Lower lobe of right lung (tissue), 2 donors: Measurements from ENCODE around the gene KHNYN. TPM values are rescaled to one million over a fixed set of nuclear protein-coding genes. Genes with fewer than 3 reads are reported as not detected.

ENCODE experiments used
- ATAC-seq, 2 donors: fragments of 200-7000 bp; cut with Tn5 transposase; one replicate each; pipeline ENCODE4 v1.9.1; 2020 to 2022; ENCODE audit warnings: mild to moderate bottlenecking in 2 of 2, moderate library complexity in 2 of 2
- DNase-seq: peaks from one replicate; pipeline ENCODE4 v3.0.0-alpha.2; 2020
- H3K27ac ChIP-seq: fragments of 200-600 bp; one replicate; pipeline ENCODE4 v1.8.0; 2022
- H3K27me3 ChIP-seq: fragments of 200-600 bp; one replicate; pipeline ENCODE4 v1.8.0; 2022; ENCODE audit warnings: low read depth
- H3K36me3 ChIP-seq: fragments of 200-600 bp; one replicate; pipeline ENCODE4 v1.8.0; 2022; ENCODE audit warnings: mild to moderate bottlenecking
- H3K4me1 ChIP-seq: fragments of 200-600 bp; one replicate; pipeline ENCODE4 v1.8.0; 2022
- H3K4me3 ChIP-seq: fragments of 200-600 bp; one replicate; pipeline ENCODE4 v1.8.0; 2022; ENCODE audit warnings: mild to moderate bottlenecking
- H3K9me3 ChIP-seq: fragments of 200-600 bp; one replicate; pipeline ENCODE4 v1.8.0; 2022
- intact Hi-C: fragments of 100-400 bp; cut with DNase I; formaldehyde crosslinking; loops from one replicate; pipeline ENCODE4 v1.11.0; 2022
- total RNA-seq: library from RNA; stranded (reverse); fragmentation: NEBNext Ultra II Directional; extraction: Animal tissue kit (Norgen Biotek cat#: 25700); gene quantifications from one replicate; pipeline ENCODE4 v1.2.1, GENCODE V29; 2021
- TF ChIP-seq, protein P1 (sequence below): fragments of 200-600 bp; IDR thresholded peaks from one replicate; pipeline ENCODE4 v1.8.0; 2022; ENCODE audit warnings: antibody characterized with exemption, mild to moderate bottlenecking
- donor health status: DM: no; HTN: yes; CAD: no; lungs with severe emphysema.

KHNYN gene
- total RNA-seq, 1 donor from 2014 or later, result 61.4 TPM

DNA sequence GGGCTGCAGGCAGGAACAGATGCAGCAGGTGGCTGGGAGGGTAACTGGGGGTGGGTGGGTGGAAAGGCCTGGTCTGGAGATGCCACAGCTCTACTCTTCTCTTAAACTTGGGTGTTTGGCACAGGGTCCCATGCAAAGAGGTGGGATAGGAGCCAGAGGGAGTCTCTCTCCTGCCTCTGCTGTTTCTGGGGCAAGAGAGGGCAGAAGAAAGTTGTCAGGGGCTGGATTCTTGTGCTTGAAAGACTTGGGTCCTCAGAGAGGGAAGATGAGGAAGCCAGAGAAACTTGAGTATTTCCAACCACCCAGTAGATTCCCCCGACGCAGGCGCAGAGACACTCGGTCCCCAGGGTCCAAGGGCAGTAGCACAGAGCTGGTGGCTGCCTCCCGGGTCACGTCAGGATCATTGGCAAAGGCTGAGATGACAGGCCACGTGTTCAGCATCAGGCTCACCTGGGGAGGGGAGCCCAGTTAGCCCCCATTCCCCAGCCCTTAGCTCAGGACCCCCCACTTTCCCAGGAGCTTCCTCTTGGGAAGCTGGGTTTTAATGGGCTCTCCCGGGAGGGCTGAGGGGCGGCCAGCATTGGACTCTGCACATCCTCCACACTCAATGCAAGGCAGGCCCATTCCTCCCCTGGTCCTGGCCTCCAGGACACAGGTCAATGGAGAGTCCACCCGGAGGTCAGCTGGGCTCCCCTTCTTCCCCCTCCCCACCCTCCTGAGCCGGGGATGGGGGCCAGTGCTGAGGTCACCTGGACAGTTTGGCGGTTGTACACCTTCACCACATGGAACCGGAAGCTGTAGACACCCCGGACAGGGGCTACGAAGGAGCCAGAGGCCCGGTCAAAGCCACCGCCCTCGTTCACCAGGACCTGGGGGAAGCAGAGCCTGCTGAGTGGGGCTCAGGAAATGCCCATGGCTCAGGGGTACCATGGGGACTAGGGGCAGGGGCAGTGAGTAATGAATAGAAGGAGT, 1.9 kb upstream of the KHNYN start:
- Histone ChIP-seq H3K27me3 (no peaks in the 10 kb centered on the region), H3K9me3 (no peaks in the 10 kb centered on the region), H3K27ac (no peak overlapping the region), H3K4me1 (peaks cover 58% of the 10 kb centered on the region), H3K4me3 (no peak overlapping the region), H3K36me3 (peaks cover 10% of the 10 kb centered on the region)
- intact Hi-C loops, result no loop called here
- TF ChIP-seq, protein P1, sequence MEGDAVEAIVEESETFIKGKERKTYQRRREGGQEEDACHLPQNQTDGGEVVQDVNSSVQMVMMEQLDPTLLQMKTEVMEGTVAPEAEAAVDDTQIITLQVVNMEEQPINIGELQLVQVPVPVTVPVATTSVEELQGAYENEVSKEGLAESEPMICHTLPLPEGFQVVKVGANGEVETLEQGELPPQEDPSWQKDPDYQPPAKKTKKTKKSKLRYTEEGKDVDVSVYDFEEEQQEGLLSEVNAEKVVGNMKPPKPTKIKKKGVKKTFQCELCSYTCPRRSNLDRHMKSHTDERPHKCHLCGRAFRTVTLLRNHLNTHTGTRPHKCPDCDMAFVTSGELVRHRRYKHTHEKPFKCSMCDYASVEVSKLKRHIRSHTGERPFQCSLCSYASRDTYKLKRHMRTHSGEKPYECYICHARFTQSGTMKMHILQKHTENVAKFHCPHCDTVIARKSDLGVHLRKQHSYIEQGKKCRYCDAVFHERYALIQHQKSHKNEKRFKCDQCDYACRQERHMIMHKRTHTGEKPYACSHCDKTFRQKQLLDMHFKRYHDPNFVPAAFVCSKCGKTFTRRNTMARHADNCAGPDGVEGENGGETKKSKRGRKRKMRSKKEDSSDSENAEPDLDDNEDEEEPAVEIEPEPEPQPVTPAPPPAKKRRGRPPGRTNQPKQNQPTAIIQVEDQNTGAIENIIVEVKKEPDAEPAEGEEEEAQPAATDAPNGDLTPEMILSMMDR, result no peak
- DNase-seq (no peak), ATAC-seq (no peak)

DNA sequence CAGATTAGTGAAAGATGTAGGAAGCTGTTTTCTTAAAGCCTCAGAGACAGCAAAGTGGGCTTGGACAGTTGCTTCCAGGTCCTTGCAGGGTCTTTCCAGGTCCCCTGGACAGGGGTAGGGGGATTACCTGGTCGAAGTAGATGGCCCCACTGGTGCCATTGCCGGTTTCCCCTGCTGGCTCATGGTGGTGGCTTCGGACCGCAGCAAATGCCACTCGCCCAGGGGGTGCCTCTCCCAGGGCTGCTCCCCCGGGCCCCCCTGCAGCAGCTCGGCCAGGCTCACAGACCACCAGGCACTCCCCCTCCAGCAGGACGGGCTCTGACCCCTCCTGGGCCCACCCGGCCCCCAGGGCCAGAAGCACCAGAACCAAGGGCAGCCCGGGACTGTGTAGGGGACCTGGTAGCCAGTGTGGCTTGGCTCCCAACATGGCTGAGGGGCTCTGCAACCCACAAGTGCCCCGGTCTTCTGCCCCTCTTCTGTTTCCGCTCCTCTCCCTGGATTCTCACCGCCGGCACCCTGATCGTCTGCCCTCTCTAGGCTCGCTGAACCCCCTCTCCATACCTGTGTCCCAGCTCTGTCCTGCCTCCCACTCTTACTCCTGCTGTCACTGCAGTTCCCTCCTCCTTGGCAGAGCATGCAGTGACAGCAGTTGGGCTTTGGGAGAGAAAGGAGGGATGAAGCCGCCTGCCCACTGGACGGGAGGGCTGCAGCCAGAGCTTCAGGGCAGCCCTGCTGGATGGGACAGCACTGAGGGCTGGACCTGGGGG, 943 bp upstream of the KHNYN start:
- peaks cover 60% of the 10 kb centered on the region for H3K4me1 ChIP-seq
- H3K27me3 ChIP-seq, result no peaks in the 10 kb centered on the region
- peak overlapping the region; percentile 97 for H3K27ac ChIP-seq
- ATAC-seq, result no peak
- TF ChIP-seq, protein P1, result no peak
- H3K9me3 ChIP-seq, result no peaks in the 10 kb centered on the region
- peak overlapping the region; percentile 90 for H3K4me3 ChIP-seq
- H3K36me3 ChIP-seq, result peaks cover 20% of the 10 kb centered on the region
- no peak for DNase-seq
- intact Hi-C loops, result no loop called here

DNA sequence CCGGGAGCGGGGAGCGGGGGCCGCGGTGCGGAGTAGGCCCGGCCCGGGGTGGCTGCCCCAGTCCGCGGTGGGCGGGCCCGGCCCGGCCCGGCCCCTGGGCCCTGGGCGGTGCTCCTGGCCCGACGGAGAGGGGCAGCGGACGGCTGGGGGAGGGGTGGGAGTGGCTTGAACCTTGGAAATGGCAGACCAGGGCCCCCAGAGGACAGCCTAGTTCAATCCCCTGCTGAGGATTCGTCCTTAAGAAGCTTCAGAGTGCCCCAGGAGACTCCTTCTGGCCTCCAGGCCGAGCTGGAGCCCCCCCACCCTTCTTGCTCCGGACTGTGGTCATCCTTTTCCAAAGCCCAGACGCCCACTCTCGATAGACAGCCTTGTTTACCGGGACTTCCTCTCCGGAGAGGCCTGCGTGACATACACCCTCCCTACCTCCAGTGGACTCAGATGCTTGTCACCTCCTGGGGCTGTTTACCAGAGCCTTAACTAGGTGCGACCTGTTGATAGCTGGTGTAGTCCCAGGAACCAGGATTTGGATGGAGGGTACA, 458 bp downstream of the KHNYN start:
- H3K9me3 ChIP-seq, result no peaks in the 10 kb centered on the region
- no peaks in the 10 kb centered on the region for H3K27me3 ChIP-seq
- TF ChIP-seq, protein P1, result no peak
- ATAC-seq (peak; percentile 90), DNase-seq (peak; percentile 85)
- peaks cover 34% of the 10 kb centered on the region for H3K36me3 ChIP-seq
- H3K27ac ChIP-seq, result peak overlapping the region; percentile 97
- intact Hi-C loops, result no loop called here
- peak overlapping the region; percentile 90 for H3K4me3 ChIP-seq
- peaks cover 55% of the 10 kb centered on the region for H3K4me1 ChIP-seq

DNA sequence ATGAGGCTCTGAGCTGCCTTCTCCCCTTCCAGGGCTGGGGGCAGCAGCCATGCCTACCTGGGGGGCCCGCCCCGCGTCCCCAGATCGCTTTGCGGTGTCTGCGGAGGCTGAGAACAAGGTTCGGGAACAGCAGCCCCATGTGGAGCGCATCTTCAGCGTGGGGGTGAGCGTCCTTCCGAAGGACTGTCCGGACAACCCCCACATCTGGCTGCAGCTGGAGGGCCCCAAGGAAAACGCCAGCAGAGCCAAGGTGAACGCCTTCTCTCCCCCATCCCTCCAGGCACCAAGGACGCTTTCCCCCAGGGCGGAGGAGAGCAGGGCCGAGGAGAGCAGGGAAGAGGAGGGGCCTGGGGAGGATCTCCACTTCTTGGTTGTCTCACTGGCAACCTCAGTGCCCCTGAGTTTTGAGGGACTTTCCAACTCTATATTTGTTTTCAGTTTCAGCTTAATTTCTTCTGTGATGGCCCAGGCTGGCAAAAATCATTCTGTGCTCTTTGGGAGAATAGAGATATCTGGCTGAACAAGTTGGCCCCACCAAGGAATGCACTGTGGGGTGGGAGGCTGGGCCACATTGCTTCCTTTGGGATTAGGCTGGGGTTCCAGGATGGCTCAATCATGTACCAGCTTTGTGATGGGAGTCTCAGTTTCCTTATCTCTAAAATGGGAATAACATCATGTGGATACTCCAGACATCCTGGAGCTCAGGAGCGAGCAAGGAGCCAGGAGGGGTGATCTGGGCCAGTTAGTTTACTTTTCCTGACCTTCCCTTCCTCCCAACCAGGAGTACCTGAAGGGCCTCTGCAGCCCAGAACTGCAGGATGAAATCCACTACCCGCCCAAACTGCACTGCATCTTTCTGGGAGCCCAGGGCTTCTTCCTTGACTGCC, 1.2 kb downstream of the KHNYN start:
- Histone ChIP-seq H3K27ac (peak overlapping the region; percentile 97), H3K36me3 (peaks cover 38% of the 10 kb centered on the region), H3K9me3 (no peaks in the 10 kb centered on the region), H3K4me3 (peak overlapping the region; percentile 90), H3K4me1 (peaks cover 48% of the 10 kb centered on the region), H3K27me3 (no peaks in the 10 kb centered on the region)
- TF ChIP-seq, protein P1, result no peak
- ATAC-seq, result peak; percentile 4 to 58
- intact Hi-C loops, result no loop called here
- no peak for DNase-seq
